Astrocyte (in vitro differentiated cells and primary cell): Measurements from ENCODE around the gene BIRC3.

Experiments
- CTCF ChIP-seq: IDR thresholded peaks from 2 replicates; pipeline ENCODE4 v1.5.1; 2011; ENCODE audit warnings: low read depth, mild to moderate bottlenecking, inconsistent platforms, low read length, moderate library complexity; ENCODE audit not compliant: insufficient read depth
- EZH2 ChIP-seq: IDR thresholded peaks from 2 replicates; pipeline ENCODE4 v1.6.1; 2012; ENCODE audit warnings: mild to moderate bottlenecking, low read length, inconsistent platforms; ENCODE audit not compliant: insufficient read depth

GRCh38 chr11:102343809-102344208 is 26.5 kb downstream of the BIRC3 start:
- no peak for TF ChIP-seq CTCF
- TF ChIP-seq EZH2, result no peak
